ENCODE results near the gene MEGF11.

The MEGF11 gene

GRCh38 chr15:66153549-66154415 is 99.8 kb downstream of the MEGF11 start (continued):
- peak; percentile 17; the same call in 1 of the 2 replicates for TF ChIP-seq BCL11A (tag by site-specific recombination; IDR thresholded peaks at IDR 0.05; ENCODE audit: low read depth)
- no peak for TF ChIP-seq ZNF660 (tag by site-specific recombination; IDR thresholded peaks at IDR 0.05)
- TF ChIP-seq ZNF223 (tag by site-specific recombination; IDR thresholded peaks at IDR 0.05): no peak
- TF ChIP-seq KLF1 (tag by site-specific recombination; IDR thresholded peaks at IDR 0.05): peak; percentile 92
- no peak for TF ChIP-seq ZNF211 (tag by site-specific recombination; IDR thresholded peaks at IDR 0.05; ENCODE audit: low read depth)
- peak; percentile 73 for TF ChIP-seq GLIS1 (tag by site-specific recombination; IDR thresholded peaks at IDR 0.05)
- TF ChIP-seq ZNF510 (tag by site-specific recombination; IDR thresholded peaks at IDR 0.05; ENCODE audit: insufficient replicate concordance): no peak
- TF ChIP-seq ZXDB (tag by site-specific recombination; IDR thresholded peaks at IDR 0.05): peak; percentile 66; the same call in 1 of the 2 replicates
- peak; percentile 63; the same call in 1 of the 2 replicates for TF ChIP-seq ZNF596 (tag by site-specific recombination; IDR thresholded peaks at IDR 0.05)
- no peak for TF ChIP-seq ZEB2 (tag by site-specific recombination; IDR thresholded peaks at IDR 0.05)
- TF ChIP-seq ZNF629 (tag by site-specific recombination; IDR thresholded peaks at IDR 0.05): peak; percentile 16; the same call in 1 of the 2 replicates
- TF ChIP-seq SCRT2 (tag by site-specific recombination; IDR thresholded peaks at IDR 0.05): peak; percentile 99
- no peak for TF ChIP-seq ZSCAN18 (tag by site-specific recombination; IDR thresholded peaks at IDR 0.05)
- TF ChIP-seq BCL11B (tag by site-specific recombination; IDR thresholded peaks at IDR 0.05; ENCODE audit: low read depth): peak; percentile 85; the same call in 1 of the 2 replicates
- TF ChIP-seq ATF2 (tag by site-specific recombination; IDR thresholded peaks at IDR 0.05; ENCODE audit: low read depth): 0 out of 2 replicates have a peak, but pooled peaks have one; percentile 16
- peak; percentile 89 for TF ChIP-seq PATZ1 (tag by site-specific recombination; IDR thresholded peaks at IDR 0.05)
- TF ChIP-seq ZNF24 (tag by site-specific recombination; IDR thresholded peaks at IDR 0.05): peak; percentile 94
- peak; percentile 81 for TF ChIP-seq ZNF398 (tag by site-specific recombination; IDR thresholded peaks at IDR 0.05)
- no peak; the same call in 1 of the 2 replicates for TF ChIP-seq ZNF391 (tag by site-specific recombination; IDR thresholded peaks at IDR 0.05; ENCODE audit: borderline replicate concordance, low read depth)
- no peak for TF ChIP-seq ZNF513 (tag by site-specific recombination; IDR thresholded peaks at IDR 0.05)
- TF ChIP-seq ZNF600 (tag by site-specific recombination; IDR thresholded peaks at IDR 0.05): peak; percentile 78
- TF ChIP-seq ZNF664 (tag by site-specific recombination; IDR thresholded peaks at IDR 0.05): no peak
- TF ChIP-seq ZNF18 (tag by site-specific recombination; IDR thresholded peaks at IDR 0.05): peak; percentile 76; the same call in 1 of the 2 replicates
- TF ChIP-seq ZFP3 (tag by site-specific recombination; IDR thresholded peaks at IDR 0.05; ENCODE audit: low read depth): peak; percentile 25; the same call in 1 of the 2 replicates
- peak; percentile 98 for TF ChIP-seq SP7 (tag by site-specific recombination; IDR thresholded peaks at IDR 0.05)
- peak; percentile 74; the same call in 1 of the 2 replicates for TF ChIP-seq ZNF10 (tag by site-specific recombination; IDR thresholded peaks at IDR 0.05)
- TF ChIP-seq ZIC2 (tag by site-specific recombination; IDR thresholded peaks at IDR 0.05): peak; percentile 91
- TF ChIP-seq HOXC10 (CRISPR knock-in tag; IDR thresholded peaks at IDR 0.05): no peak
- peak; percentile 46; the same call in 1 of the 2 replicates for TF ChIP-seq ZBTB48 (tag by site-specific recombination; IDR thresholded peaks at IDR 0.05)
- TF ChIP-seq ZBTB17 (tag by site-specific recombination; IDR thresholded peaks at IDR 0.05): peak; percentile 81
